Stimulated activated CD4-positive, alpha-beta T cell treated with anti-CD3 and anti-CD28 coated beads, Interleukin-15, amount 100 ng/mL, for 24 hours (primary cell): ENCODE results near the gene PTPRD.

Source experiments
- DNase-seq: peaks from one replicate; pipeline ENCODE4 v3.0.0-alpha.2; 2020

The PTPRD gene

GRCh38 chr9:9730174-9730573 is 882.6 kb downstream of the PTPRD start:
- DNase-seq = no peak

GRCh38 chr9:9729082-9729481 is 883.7 kb downstream of the PTPRD start:
- no peak for DNase-seq

DNA sequence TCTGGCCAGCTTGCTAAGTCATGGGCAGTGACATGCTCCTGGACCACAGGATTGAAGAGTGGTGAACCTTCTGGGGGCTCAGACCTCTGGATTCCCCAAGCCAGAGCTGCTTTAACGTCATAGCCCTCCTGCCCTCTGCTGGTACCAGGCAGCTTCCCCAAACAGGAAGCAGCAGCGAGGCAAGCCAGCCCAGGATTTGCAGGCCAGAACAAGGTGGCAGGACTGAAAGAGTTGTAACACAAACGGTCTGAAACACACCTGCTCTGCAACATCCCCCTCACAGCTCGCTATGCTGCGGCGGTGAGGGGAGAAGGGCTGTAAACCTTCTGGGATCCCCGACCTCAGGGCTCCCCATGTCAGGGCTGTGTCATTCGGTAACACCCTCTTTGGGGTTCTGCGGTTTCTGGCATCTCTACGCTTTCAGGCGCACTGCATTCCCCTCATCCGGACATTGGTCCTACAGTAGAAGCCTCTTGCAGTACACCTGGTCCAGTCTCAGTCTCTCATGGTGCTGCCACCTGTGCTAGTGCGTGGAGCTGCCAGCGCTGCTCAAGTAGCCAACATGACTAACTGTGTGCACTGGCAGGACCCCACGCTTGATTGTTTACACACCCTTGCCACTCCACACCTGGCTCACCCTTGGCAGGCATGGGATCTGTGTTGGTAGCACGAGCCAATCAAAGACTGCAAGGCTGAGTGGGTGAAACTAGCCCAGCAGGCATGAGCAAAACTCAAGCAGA is 893.3 kb downstream of the PTPRD start:
- no peak for DNase-seq

- DNase-seq = no peak
Observed at GRCh38 chr9:9718691-9719090, 894.1 kb downstream of the PTPRD start.

GRCh38 chr9:9679433-9679832 is 933.4 kb downstream of the PTPRD start:
- no peak for DNase-seq

GRCh38 chr9:9674461-9674860 is 938.3 kb downstream of the PTPRD start:
- DNase-seq = no peak

- DNase-seq = no peak
Observed at GRCh38 chr9:9670454-9670853, 942.3 kb downstream of the PTPRD start.

GRCh38 chr9:9645006-9645405 is 967.8 kb downstream of the PTPRD start:
- DNase-seq = no peak

GRCh38 chr9:9631284-9631683 is 981.5 kb downstream of the PTPRD start:
- no peak for DNase-seq

- DNase-seq = no peak
Observed at GRCh38 chr9:9625248-9625647, 987.6 kb downstream of the PTPRD start.

DNA sequence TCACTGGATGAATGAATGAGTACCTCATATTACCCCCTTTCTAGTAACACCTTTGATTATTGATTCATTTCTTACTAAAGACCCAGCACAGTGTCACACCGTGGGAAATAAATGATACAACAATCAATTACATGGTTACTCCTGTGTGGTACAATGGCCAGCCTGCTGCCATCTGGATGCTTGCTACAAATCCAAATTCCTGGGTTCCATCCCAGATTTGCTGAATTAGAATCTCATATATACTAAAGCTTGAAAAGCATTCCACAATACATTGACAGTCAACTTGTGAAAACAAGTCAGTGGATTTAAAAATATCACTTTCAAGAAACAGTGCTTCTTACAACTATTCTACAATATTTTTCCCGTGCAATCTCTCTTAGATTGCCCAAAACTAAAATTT is 989.3 kb downstream of the PTPRD start:
- DNase-seq = no peak

DNA sequence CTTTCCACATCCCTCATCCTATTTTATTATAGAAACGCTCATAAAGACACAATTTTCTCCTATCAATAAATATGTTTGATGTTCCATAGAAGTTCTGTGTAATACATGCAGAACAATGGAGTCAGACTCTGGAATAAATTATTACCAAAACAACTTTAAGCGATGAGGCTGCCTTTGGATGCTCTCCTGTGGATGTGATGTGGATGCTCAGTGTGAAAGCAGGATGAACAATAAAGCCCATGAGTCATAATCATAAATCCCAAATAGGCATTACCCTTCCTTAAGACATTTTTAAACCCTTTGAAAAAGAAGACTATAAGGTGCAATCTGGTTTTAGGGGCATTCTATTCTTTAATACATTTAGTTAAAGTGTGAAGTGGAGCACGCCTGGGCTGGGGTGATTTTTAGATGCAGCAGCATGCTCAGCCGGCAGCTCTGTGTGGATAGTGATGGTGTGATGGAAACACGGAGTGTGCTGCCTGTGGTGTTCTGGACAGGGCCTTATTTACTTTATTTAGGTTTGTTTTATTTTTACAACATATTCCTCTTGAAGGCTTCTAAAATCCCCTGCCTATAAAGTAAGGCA is 991.4 kb downstream of the PTPRD start:
- DNase-seq = no peak

DNA sequence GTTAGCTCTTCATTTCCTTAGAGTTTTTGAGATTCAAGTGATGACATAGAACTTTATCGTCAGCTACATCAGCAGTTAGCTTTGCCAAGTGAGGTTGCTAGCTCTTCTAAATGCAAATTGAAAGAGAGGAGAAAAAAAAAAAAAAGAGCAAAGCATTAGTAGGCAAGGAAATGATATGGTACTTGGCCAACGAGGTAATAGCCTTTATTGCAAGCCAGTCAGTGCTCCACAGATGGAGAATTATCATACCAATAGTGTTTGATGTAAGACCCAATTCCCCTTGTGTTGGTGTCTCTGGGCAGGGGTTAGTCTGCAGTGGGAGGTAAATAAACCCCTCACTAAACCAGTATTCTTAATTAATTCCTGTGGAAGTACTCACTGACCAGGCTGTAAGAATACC is 992.1 kb downstream of the PTPRD start:
- DNase-seq = no peak

- DNase-seq = no peak
Observed at GRCh38 chr9:9615086-9615485, 997.7 kb downstream of the PTPRD start.

DNA sequence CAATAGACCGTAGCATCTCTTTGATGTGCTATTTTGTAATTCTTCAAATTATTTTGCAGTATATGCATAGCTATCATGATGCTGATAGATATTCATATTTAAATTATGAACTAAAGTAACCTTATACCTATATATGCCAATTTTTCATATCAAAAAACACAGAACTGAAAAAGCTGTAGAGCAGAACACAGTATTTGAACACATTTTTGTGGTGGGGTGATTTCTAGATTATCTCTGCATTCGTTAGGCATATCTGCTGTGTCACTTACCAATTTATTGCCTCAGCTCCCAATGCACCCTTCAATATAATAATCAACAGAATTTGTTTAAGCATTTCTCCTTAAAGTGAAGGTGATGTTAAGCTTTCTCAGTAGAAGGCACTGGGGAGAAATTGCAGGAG is 998.2 kb downstream of the PTPRD start:
- DNase-seq = no peak

GRCh38 chr9:9612755-9613154 is 1000.0 kb downstream of the PTPRD start:
- DNase-seq = no peak

- no peak for DNase-seq
Observed at GRCh38 chr9:9612270-9612669, 1000.5 kb downstream of the PTPRD start.

GRCh38 chr9:9605681-9606080 is 1007.1 kb downstream of the PTPRD start:
- DNase-seq = no peak

DNA sequence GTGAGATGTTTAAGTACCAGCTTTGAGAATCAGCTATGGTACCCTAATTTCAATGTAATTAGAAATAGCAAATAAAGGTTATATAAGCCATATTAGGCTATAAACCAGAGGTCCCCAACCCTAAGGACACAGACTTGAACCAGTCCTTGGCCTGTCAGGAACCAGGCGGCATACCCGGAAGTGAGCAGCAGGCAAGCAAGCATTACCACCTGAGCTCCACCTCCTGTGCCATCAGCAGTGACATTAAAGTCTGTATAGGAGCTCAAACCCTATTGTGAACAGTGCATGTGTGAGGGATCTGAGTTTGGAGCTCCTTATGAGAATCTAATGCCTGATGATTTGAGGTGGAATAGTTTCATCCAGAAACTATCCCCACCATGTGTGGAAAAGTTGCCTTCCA is 1009.5 kb downstream of the PTPRD start:
- no peak for DNase-seq

GRCh38 chr9:9598723-9599122 is 1014.1 kb downstream of the PTPRD start:
- DNase-seq = no peak

DNA sequence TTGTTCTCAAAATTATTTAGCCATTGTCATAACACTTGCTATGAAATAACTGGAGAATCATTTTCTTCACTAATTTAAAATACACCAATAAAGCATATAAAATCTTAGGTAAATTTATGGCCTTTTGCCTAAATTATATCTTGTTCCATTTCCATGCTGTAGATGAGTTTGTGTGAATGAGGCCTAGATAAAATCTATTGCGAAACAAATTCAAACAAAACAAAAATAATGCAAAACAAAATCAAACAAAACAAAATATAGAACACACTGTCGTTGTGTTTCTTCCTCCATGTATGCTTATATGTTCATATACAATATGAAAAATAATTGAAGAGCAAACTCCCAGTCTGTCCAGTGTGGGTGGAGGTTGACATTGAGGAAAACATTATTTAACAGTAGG is 1020.7 kb downstream of the PTPRD start:
- DNase-seq = no peak

- no peak for DNase-seq
Observed at GRCh38 chr9:9585920-9586319, 1026.9 kb downstream of the PTPRD start.

DNA sequence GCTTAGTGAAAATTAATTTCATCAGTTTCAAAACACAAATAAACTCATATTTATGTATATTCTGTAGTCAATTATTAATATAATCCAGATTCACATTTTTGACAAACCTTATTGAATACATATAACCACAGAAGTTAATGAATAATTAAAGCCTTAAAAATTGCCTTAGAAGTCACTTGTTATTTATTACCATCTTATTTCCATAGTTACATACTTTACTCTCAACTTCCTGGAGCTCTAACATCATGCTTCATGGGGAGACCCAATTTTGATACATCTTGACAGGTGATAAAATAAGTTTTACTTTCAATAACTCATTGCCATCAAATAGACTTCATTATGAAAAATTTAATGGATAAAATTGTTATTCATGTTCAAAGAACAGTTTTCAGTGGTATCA is 1038.7 kb downstream of the PTPRD start:
- no peak for DNase-seq

- no peak for DNase-seq
Observed at GRCh38 chr9:9565700-9566099, 1047.1 kb downstream of the PTPRD start.

DNA sequence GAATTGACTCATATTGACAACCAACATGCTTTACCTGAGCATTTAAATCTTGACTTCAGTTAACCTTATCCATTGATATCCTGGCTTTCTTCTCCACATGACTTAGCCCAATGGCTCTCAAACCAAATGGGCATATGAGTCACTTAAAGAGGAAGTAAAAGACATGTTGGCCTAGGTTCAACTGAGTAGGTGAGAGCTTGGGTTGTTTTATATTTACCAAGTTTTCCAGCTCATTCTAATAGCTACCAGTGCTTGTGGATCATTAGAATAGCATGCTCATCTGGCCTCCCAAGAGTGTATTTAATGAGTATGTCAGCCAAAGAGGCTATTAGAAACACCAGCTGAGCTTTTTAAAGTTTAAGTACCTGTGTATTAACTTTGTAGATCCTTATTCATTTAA is 1049.0 kb downstream of the PTPRD start:
- no peak for DNase-seq
